Stimulated activated CD8-positive, alpha-beta memory T cell treated with anti-CD3 and anti-CD28 coated beads, Interleukin-15, amount 100 ng/mL, for 4 hours (primary cell): ENCODE results near the gene PAK5.

Source experiments
- DNase-seq, 2 donors: peaks; one replicate each; pipeline ENCODE4 v3.0.0-alpha.2; 2020; ENCODE audit warnings: low read depth in 2 of 2

The PAK5 gene

GRCh38 chr20:9517297-9518162 lies 321.3 kb downstream of the PAK5 start:
- no peak for DNase-seq

GRCh38 chr20:9516234-9516871 lies 322.5 kb downstream of the PAK5 start:
- DNase-seq = no peak

GRCh38 chr20:9515741-9516233 lies 323.1 kb downstream of the PAK5 start:
- DNase-seq = no peak

- no peak for DNase-seq
Observed at GRCh38 chr20:9515214-9515585, 323.7 kb downstream of the PAK5 start.

DNA sequence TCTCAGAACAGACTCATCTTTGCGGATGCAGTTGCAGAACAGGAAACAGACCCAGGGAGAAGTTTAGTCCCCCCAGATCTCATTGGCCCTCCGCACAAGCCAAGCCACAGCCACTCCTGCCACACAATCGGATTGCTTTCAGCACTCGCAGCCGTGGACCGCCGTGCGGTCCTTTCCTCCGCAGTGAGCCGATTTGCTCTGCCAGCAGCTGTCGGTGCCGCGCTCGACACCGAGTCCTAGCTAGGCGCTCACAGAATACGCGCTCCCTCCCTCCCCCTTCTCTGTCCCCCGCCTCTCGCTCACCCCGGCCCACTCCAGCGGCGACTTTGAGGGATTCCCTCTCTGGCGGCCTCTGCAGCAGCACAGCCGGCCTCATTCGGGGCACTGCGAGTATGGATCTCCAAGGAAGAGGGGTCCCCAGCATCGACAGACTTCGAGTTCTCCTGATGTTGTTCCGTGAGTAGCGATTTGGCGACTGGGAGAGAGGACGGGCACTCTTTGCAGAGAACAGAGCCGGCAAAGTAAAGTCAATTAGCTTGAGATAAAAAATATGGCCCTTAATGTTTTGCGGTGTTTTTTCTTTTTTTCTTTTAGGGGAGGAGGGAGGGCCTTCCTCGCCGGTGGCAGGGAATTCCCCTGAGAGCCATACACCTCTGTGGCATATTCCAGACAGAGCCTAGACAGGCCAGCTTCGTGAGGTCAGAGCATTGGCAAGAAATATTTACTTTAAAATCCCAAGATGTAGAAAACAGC lies 324.2 kb downstream of the PAK5 start, which contains the start of gene LAMP5:
Gene LAMP5 (plus strand): TSS at position 130 of the 753 bp plus-strand sequence. CDS start 263 bp downstream, at position 393.
- no peak for DNase-seq

DNA sequence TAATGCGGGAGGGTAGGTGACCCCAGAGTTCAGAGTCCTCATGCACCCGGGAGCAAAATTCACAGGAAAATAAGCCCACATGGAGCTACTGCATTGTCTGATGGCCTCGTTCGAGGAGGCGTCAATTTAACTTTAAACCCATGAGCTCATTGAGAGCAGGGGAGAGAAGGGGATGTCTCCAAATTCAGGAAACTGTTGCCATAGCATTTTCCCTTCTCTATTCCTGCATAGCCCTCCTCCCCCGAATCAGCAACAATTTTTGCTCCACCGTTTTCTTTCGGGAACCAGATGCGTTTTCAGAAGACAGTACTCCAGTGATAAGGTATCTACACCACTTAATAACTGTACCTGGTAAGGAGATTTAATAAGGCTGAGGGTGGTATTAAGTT lies 324.8 kb downstream of the PAK5 start:
- DNase-seq = no peak

DNA sequence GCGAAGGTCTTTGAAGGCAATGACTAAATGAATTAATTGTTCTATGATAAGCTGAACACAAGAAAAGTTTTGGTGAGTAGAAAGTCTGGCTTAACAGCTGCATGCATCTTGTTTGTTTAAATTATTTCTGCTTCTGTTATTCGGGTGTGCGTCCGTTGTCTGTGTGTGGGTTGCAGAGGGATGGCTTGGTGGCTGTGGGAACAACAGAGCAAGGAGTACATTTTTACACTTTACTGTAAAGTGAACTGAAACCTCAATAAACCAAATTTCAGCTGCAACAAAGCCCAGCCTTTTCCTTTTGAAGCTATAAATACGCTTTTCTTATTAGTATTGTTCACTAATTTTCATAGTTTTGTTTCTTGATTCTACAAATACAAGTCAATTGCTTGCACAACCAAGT lies 328.0 kb downstream of the PAK5 start:
- DNase-seq = no peak

DNA sequence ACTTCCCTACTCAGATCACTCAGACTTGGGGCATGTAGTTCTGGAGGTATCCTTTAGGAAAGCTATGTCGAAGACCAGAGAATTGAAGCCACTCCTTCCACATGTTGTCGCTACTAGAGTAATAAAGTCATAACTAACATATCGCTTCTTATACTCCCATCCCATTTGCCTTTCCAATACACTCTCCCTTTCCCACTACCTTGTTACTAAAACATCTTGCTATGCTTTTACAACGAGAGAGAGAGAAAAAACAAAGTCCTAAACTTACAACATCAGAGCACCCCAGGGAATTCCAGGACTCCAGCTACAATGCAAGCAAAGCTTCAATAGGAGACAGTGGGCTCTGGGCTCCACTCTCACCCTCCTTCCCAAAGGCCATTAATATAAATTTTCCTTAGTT lies 329.6 kb downstream of the PAK5 start:
- DNase-seq = no peak

DNA sequence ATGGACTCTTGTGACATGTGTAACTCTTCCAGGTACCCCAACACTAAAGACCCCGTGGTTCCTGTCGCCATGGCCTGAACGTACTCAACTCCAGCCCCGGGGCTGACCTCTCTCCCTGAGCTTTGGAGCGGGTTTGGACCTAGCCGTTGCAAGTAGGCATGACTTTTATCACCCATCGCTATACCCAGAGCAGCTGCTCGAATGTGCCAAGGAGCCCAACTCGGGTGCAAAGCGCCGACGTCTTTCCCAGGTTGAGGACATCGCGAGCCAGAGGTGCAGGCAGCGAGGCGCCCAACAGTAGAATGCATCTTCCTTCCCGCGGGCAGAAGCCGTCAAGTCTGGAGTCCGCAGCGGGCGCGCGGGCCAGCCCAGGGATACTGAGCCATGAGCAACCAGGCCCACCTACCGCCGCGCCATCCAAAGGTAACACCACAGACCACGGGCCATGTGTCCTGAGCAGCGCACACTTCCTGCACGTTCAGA lies 330.1 kb downstream of the PAK5 start:
- no peak for DNase-seq

- no peak for DNase-seq
Observed at GRCh38 chr20:9508240-9508661, 330.6 kb downstream of the PAK5 start.

GRCh38 chr20:9507544-9508239 lies 331.2 kb downstream of the PAK5 start:
- DNase-seq = no peak

GRCh38 chr20:9506964-9507369 lies 331.9 kb downstream of the PAK5 start:
- no peak for DNase-seq

DNA sequence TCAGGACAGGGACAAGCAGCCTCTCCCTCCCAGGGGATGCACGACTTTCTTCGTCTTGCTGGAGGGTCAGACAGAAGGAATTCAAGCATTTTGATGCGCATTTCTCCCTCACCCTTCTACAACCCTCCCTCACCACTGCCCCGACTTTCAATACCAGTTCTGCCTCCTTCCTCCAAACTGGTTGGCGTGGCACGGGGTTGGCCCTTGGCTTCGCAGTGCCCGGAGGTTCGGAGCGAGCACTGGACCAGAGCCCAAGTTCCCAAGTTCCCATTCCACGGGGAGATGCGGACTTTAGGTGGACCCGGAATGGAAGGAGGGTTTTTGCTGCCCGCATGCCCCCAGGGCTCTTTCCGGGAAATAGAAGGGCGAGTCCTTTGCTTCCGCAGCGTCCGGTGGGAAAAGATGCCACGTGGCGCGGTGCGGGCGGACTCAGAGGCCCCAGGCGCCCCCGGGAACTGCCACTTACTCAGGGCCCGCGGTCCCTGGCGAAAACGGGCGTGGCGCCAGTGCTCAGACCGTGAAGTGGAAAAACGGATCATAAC lies 332.5 kb downstream of the PAK5 start:
- DNase-seq = no peak

DNA sequence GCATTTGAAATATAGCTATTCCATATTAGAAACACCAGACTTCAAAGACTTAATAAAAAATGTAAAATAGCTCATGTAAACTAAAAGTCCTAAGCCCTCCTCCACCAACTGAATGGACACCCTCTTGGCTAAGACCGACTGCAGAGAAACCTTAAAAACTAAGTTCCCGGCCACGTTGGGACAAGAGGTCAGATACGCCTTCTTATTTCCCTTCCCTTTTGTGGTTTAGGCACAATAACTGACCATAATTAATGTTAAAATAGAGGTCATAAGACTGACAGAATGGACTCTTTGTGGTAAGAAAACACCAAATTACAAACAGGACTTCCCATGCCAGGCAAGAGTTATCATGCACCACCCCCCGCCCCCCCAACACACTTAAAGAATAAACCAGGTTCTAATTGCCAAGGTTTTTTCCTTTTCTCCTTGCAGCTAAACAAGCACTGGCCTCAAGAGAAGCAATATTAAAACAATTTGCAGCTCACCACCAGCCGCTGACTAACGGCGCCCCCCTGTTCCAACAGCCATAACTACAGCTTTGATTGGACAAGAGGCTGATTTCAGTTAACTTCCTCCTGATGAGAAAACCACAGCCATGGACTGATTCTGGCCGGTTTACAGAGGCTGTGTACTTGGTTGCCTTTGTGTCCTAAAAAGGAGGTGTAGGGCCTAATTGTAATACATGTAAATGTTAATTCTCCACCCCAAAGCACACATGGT lies 335.2 kb downstream of the PAK5 start:
- DNase-seq = no peak

GRCh38 chr20:9501473-9501872 lies 337.4 kb downstream of the PAK5 start:
- no peak for DNase-seq

GRCh38 chr20:9500121-9500520 lies 338.8 kb downstream of the PAK5 start:
- no peak for DNase-seq

- no peak for DNase-seq
Observed at GRCh38 chr20:9499126-9499899, 339.6 kb downstream of the PAK5 start.

GRCh38 chr20:9498322-9498721 lies 340.6 kb downstream of the PAK5 start:
- DNase-seq = no peak

DNA sequence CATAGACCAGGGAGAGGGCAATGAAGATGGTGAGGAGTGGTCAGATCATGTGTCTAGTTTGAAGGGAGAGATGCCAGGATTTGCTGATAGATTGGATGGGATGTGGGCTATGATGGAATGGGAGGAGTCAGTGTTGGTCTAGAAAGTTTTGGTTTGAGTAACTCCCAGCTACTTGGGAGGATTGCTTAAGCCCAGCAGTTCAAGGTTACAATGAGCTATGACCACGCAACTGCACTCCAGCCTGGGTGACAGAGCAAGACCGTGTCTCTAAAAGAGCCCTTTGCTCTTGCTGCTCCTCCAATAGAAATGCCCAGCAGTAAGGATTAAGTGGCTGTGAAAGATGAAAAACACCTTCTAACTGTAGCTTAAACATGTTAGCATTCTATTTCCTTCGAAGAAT lies 342.7 kb downstream of the PAK5 start:
- DNase-seq = no peak

DNA sequence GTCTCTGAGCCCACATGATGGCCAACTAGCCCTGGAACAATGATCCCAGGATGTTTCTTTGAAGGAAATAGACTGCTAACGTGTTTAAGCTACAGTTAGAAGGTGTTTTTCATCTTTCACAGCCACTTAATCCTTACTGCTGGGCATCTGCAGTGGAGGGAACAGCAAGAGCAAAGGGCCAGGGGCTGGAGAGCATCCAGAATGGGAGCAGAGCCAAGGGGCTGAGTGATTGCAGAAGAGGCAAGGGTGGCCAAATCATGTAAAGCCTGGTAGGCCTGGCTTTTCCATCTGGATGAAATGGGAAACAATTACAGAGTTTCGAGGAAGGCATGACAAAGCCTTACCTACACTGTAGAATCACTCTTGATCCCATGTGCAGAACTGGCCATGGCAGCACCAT lies 343.2 kb downstream of the PAK5 start:
- DNase-seq = no peak
